DMS79 (cell line): ENCODE measurements around the gene TTLL8.
"Not testable (repeated sequence)": the region's sequence is repeated elsewhere in the genome, so short reads cannot be mapped to it uniquely, and the experiment has no call there.

Source experiments
- DNase-seq: peaks from one replicate; lab custom pipeline; 2025; lab: John Stamatoyannopoulos, UW

TTLL8 gene

GRCh38 chr22:50000587-50001387 lies 57.3 kb downstream of the TTLL8 start:
- no peak for DNase-seq

- DNase-seq, result no peak
These were observed 58.0 kb downstream of the TTLL8 start for GRCh38 chr22:49999946-50000586.

- no peak for DNase-seq
These were observed 58.8 kb downstream of the TTLL8 start for GRCh38 chr22:49999063-49999945.

GRCh38 chr22:49998718-49999062 lies 59.4 kb downstream of the TTLL8 start:
- DNase-seq, result no peak

- no peak for DNase-seq
These were observed 60.0 kb downstream of the TTLL8 start for GRCh38 chr22:49997932-49998717.

GRCh38 chr22:49997251-49997599 lies 60.9 kb downstream of the TTLL8 start:
- no peak for DNase-seq

- no peak for DNase-seq
These were observed 61.4 kb downstream of the TTLL8 start for GRCh38 chr22:49996518-49997250.

- no peak for DNase-seq
These were observed 62.0 kb downstream of the TTLL8 start for GRCh38 chr22:49996119-49996517.

- no peak for DNase-seq
These were observed 62.6 kb downstream of the TTLL8 start for GRCh38 chr22:49995361-49996118.

GRCh38 chr22:49995041-49995360 lies 63.1 kb downstream of the TTLL8 start:
- no peak for DNase-seq

- no peak for DNase-seq
These were observed 63.6 kb downstream of the TTLL8 start for GRCh38 chr22:49994361-49995040.

GRCh38 chr22:49993649-49994360 lies 64.3 kb downstream of the TTLL8 start:
- no peak for DNase-seq

- DNase-seq, result no peak
These were observed 65.0 kb downstream of the TTLL8 start for GRCh38 chr22:49992921-49993648.

- no peak for DNase-seq
These were observed 66.1 kb downstream of the TTLL8 start for GRCh38 chr22:49991907-49992533.

- no peak for DNase-seq
These were observed 66.9 kb downstream of the TTLL8 start for GRCh38 chr22:49991167-49991566.

GRCh38 chr22:49989826-49990225 lies 68.3 kb downstream of the TTLL8 start:
- DNase-seq, result not testable (repeated sequence)

- DNase-seq, result no peak
These were observed 71.8 kb downstream of the TTLL8 start for GRCh38 chr22:49986325-49986724.
